Measurements from ENCODE around the gene CCDC192. TPM values are rescaled to one million over a fixed set of nuclear protein-coding genes. Genes with fewer than 3 reads are reported as not detected.

Gene CCDC192
- total RNA-seq, 4 donors from 2014 or later: 0.33 to 1.7 (median 1.1) TPM

GRCh38 chr5:127876384-127876783 is 173.2 kb downstream of the CCDC192 start:
- Histone ChIP-seq H3K4me1 (peaks cover 11 to 35% (median 32%) of the 10 kb centered on the region in 4 donors), H3K9me3 (no peaks in the 10 kb centered on the region), H3K27me3 (no peaks in the 10 kb centered on the region), H3K36me3 (no peaks in the 10 kb centered on the region), H3K4me3 (no peak overlapping the region), H3K27ac (replicated peaks in 1 of 4) (peak overlapping the region; percentile 52 to 66 (median 58))
- 72% methylated on average over 3 of the region's 3 CpGs for WGBS
- TF ChIP-seq POLR2AphosphoS5 (IDR thresholded peaks at IDR 0.05): no peak
- no peak for TF ChIP-seq CTCF (IDR thresholded peaks at IDR 0.05)
- no peak for TF ChIP-seq EP300 (IDR thresholded peaks at IDR 0.05)
- no peak for TF ChIP-seq POLR2A (IDR thresholded peaks at IDR 0.05; ENCODE audit: low read depth)
- no peak for DNase-seq (ENCODE audit: extremely low spot score)
- intact Hi-C loops (cut with DNase I): loop anchor here (10.0 kb wide), 3 partner anchors 208 to 318 kb away; partner anchors contain the start of gene SLC12A2

GRCh38 chr5:127878174-127878750 is 175.1 kb downstream of the CCDC192 start:
- TF ChIP-seq POLR2AphosphoS5 (IDR thresholded peaks at IDR 0.05) (no peak), CTCF (IDR thresholded peaks at IDR 0.05) (peak; percentile 14 to 45 (median 26))
- Histone ChIP-seq H3K27ac (replicated peaks in 1 of 4) (no peak overlapping the region), H3K4me1 (peaks cover 3 to 31% (median 19%) of the 10 kb centered on the region in 4 donors), H3K27me3 (no peaks in the 10 kb centered on the region), H3K4me3 (no peak overlapping the region), H3K36me3 (no peaks in the 10 kb centered on the region), H3K9me3 (no peaks in the 10 kb centered on the region)
- WGBS: 75% methylated on average over 4 of the region's 4 CpGs
- DNase-seq (ENCODE audit: extremely low spot score): no peak
- intact Hi-C loops (cut with DNase I): loop anchor here (10.0 kb wide), 3 partner anchors 207 to 317 kb away; partner anchors contain the start of gene SLC12A2

- no peaks in the 10 kb centered on the region for H3K27me3 ChIP-seq
- DNase-seq (ENCODE audit: extremely low spot score): no peak
- H3K9me3 ChIP-seq: no peaks in the 10 kb centered on the region
- 88% methylated on average over 1 of the region's 1 CpG for WGBS
- peaks cover 0 to 13% (median 8%) of the 10 kb centered on the region in 4 donors for H3K4me1 ChIP-seq
- H3K4me3 ChIP-seq: no peak overlapping the region
- H3K27ac ChIP-seq (replicated peaks in 1 of 4): no peak overlapping the region
- intact Hi-C loops (cut with DNase I): loop anchor here (10.0 kb wide), 1 partner anchor 120 kb away; no protein-coding TSS in a partner anchor
- H3K36me3 ChIP-seq: no peaks in the 10 kb centered on the region
- no peak for TF ChIP-seq CTCF (IDR thresholded peaks at IDR 0.05)
- TF ChIP-seq EP300 (IDR thresholded peaks at IDR 0.05): no peak
- TF ChIP-seq POLR2A (IDR thresholded peaks at IDR 0.05; ENCODE audit: low read depth): no peak
- no peak for TF ChIP-seq POLR2AphosphoS5 (IDR thresholded peaks at IDR 0.05)
Observed at GRCh38 chr5:127884416-127884815, 181.2 kb downstream of the CCDC192 start.

- DNase-seq (ENCODE audit: extremely low spot score): no peak
- intact Hi-C loops (cut with DNase I): loop anchor here (10.0 kb wide), 1 partner anchor 120 kb away; no protein-coding TSS in a partner anchor
- Histone ChIP-seq H3K4me1 (peaks cover 0 to 13% (median 8%) of the 10 kb centered on the region in 4 donors), H3K27ac (replicated peaks in 1 of 4) (no peak overlapping the region), H3K27me3 (no peaks in the 10 kb centered on the region), H3K4me3 (no peak overlapping the region), H3K36me3 (no peaks in the 10 kb centered on the region), H3K9me3 (no peaks in the 10 kb centered on the region)
- TF ChIP-seq CTCF (IDR thresholded peaks at IDR 0.05) (no peak), POLR2AphosphoS5 (IDR thresholded peaks at IDR 0.05) (no peak), EP300 (IDR thresholded peaks at IDR 0.05) (no peak), POLR2A (IDR thresholded peaks at IDR 0.05; ENCODE audit: low read depth) (no peak)
- WGBS: 56% methylated on average over 1 of the region's 1 CpG
Observed at GRCh38 chr5:127885176-127885575, 182.0 kb downstream of the CCDC192 start.

All from esophagus muscularis mucosa (tissue), 4 donors.